SK-N-SH treated with all-trans-retinoic acid at 6 μM for 48 hours (cell line): ENCODE measurements around the gene TIMM10B.

Experiments
- BACH2 ChIP-seq: fragments of 250-450 bp; sonication (Bioruptor Pico); IDR thresholded peaks from 2 replicates; pipeline ENCODE4 v1.9.0; 2021; ENCODE audit warnings: mild to moderate bottlenecking, borderline replicate concordance
- CSDC2 ChIP-seq: fragments of 250-450 bp; sonication (Bioruptor Pico); IDR thresholded peaks from 2 replicates; pipeline ENCODE4 v1.5.0; 2020; ENCODE audit warnings: mild to moderate bottlenecking, moderate library complexity
- PPARA ChIP-seq: fragments of 250-450 bp; sonication (Bioruptor Pico); IDR thresholded peaks from 2 replicates; pipeline ENCODE4 v1.5.0; 2020; ENCODE audit warnings: mild to moderate bottlenecking, borderline replicate concordance
- RARB ChIP-seq: fragments of 250-450 bp; sonication (Bioruptor Pico); IDR thresholded peaks from 2 replicates; pipeline ENCODE4 v1.8.0; 2021; ENCODE audit warnings: mild to moderate bottlenecking, moderate library complexity
- ZFP3 ChIP-seq: fragments of 250-450 bp; sonication (Bioruptor Pico); IDR thresholded peaks from 2 replicates; pipeline ENCODE4 v1.5.0; 2020; ENCODE audit warnings: mild to moderate bottlenecking, moderate library complexity
- ZFP30 ChIP-seq: fragments of 450-650 bp; formaldehyde crosslinking; IDR thresholded peaks from 2 replicates; pipeline ENCODE4 v1.5.0; 2022; ENCODE audit warnings: mild to moderate bottlenecking, moderate library complexity
- TF ChIP-seq, protein P1 (sequence below): fragments of 250-450 bp; sonication (Bioruptor Pico); IDR thresholded peaks from 2 replicates; pipeline ENCODE4 v1.8.0; 2020; ENCODE audit warnings: mild to moderate bottlenecking, moderate library complexity, borderline replicate concordance
- TF ChIP-seq, protein P2 (sequence below): fragments of 250-450 bp; sonication (Bioruptor Pico); IDR thresholded peaks from 2 replicates; pipeline ENCODE4 v1.8.0; 2021; ENCODE audit warnings: low read depth, mild to moderate bottlenecking, moderate library complexity, borderline replicate concordance
- TF ChIP-seq, protein P3 (sequence below): fragments of 250-450 bp; sonication (Bioruptor Pico); IDR thresholded peaks from 2 replicates; pipeline ENCODE4 v1.5.1; 2021; ENCODE audit warnings: mild to moderate bottlenecking, moderate library complexity
- TF ChIP-seq, protein P4 (sequence below): fragments of 250-450 bp; sonication (Bioruptor Pico); IDR thresholded peaks from 2 replicates; pipeline ENCODE4 v1.5.1; 2020; ENCODE audit warnings: low read depth, mild to moderate bottlenecking, moderate library complexity

DNA sequence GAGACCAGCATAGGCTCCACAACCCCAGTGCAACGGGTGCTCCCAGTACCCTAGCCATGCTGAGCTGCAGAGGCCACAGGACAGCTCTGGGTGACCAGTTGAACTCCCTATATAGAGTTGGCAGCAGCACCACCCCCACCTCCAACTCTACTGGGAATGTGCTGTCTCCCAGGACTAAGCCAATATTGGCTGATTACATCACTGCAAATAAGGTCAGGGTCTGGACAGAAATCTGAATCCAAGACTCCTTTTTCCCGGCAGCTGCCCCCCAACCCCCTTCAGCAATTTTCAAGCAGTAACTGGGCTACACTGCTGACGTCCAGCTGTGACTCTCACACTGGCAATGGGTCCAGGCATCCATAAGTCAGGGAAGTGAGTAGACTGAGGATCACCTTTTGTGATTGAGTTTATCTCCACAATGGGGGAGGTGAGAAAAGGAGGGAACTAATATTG lies 40.4 kb upstream of the TIMM10B start, which contains the start of gene HPX:
- TF ChIP-seq, protein P1, sequence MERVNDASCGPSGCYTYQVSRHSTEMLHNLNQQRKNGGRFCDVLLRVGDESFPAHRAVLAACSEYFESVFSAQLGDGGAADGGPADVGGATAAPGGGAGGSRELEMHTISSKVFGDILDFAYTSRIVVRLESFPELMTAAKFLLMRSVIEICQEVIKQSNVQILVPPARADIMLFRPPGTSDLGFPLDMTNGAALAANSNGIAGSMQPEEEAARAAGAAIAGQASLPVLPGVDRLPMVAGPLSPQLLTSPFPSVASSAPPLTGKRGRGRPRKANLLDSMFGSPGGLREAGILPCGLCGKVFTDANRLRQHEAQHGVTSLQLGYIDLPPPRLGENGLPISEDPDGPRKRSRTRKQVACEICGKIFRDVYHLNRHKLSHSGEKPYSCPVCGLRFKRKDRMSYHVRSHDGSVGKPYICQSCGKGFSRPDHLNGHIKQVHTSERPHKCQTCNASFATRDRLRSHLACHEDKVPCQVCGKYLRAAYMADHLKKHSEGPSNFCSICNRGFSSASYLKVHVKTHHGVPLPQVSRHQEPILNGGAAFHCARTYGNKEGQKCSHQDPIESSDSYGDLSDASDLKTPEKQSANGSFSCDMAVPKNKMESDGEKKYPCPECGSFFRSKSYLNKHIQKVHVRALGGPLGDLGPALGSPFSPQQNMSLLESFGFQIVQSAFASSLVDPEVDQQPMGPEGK: no peak
- TF ChIP-seq PPARA (CRISPR knock-in tag) (no peak), CSDC2 (CRISPR knock-in tag) (no peak), RARB (no peak), ZFP30 (CRISPR knock-in tag) (no peak), BACH2 (CRISPR knock-in tag) (no peak), ZFP3 (CRISPR knock-in tag) (no peak)
- TF ChIP-seq, protein P2, sequence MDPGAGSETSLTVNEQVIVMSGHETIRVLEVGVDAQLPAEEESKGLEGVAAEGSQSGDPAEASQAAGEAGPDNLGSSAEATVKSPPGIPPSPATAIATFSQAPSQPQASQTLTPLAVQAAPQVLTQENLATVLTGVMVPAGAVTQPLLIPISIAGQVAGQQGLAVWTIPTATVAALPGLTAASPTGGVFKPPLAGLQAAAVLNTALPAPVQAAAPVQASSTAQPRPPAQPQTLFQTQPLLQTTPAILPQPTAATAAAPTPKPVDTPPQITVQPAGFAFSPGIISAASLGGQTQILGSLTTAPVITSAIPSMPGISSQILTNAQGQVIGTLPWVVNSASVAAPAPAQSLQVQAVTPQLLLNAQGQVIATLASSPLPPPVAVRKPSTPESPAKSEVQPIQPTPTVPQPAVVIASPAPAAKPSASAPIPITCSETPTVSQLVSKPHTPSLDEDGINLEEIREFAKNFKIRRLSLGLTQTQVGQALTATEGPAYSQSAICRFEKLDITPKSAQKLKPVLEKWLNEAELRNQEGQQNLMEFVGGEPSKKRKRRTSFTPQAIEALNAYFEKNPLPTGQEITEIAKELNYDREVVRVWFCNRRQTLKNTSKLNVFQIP (CRISPR knock-in tag): no peak
- TF ChIP-seq, protein P3, sequence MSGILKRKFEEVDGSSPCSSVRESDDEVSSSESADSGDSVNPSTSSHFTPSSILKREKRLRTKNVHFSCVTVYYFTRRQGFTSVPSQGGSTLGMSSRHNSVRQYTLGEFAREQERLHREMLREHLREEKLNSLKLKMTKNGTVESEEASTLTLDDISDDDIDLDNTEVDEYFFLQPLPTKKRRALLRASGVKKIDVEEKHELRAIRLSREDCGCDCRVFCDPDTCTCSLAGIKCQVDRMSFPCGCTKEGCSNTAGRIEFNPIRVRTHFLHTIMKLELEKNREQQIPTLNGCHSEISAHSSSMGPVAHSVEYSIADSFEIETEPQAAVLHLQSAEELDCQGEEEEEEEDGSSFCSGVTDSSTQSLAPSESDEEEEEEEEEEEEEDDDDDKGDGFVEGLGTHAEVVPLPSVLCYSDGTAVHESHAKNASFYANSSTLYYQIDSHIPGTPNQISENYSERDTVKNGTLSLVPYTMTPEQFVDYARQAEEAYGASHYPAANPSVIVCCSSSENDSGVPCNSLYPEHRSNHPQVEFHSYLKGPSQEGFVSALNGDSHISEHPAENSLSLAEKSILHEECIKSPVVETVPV (CRISPR knock-in tag): no peak
- TF ChIP-seq, protein P4, sequence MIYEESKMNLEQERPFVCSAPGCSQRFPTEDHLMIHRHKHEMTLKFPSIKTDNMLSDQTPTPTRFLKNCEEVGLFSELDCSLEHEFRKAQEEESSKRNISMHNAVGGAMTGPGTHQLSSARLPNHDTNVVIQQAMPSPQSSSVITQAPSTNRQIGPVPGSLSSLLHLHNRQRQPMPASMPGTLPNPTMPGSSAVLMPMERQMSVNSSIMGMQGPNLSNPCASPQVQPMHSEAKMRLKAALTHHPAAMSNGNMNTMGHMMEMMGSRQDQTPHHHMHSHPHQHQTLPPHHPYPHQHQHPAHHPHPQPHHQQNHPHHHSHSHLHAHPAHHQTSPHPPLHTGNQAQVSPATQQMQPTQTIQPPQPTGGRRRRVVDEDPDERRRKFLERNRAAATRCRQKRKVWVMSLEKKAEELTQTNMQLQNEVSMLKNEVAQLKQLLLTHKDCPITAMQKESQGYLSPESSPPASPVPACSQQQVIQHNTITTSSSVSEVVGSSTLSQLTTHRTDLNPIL: no peak
